ENCODE data around the gene C10orf95.

The C10orf95 gene

GRCh38 chr10:102435529-102436233, 15.7 kb downstream of the C10orf95 start:
- H3K27me3 Mint-ChIP-seq = peaks cover 1% of the 10 kb centered on the region
- no peaks in the 10 kb centered on the region for H3K36me3 Mint-ChIP-seq
- DNase-seq (ENCODE audit: low spot score in 2 of 2) = no peak
- no peak for ATAC-seq (ENCODE audit: low read depth)
- H3K4me1 Mint-ChIP-seq = peaks cover 21% of the 10 kb centered on the region
- no peak overlapping the region for H3K27ac Mint-ChIP-seq
- H3K9me3 Mint-ChIP-seq = no peaks in the 10 kb centered on the region
- peak overlapping the region; percentile 51 for H3K4me3 Mint-ChIP-seq

GRCh38 chr10:102435133-102435497, 16.2 kb downstream of the C10orf95 start:
- no peaks in the 10 kb centered on the region for H3K36me3 Mint-ChIP-seq
- H3K4me3 Mint-ChIP-seq = peak overlapping the region; percentile 51
- peaks cover 1% of the 10 kb centered on the region for H3K27me3 Mint-ChIP-seq
- H3K27ac Mint-ChIP-seq = no peak overlapping the region
- H3K9me3 Mint-ChIP-seq = no peaks in the 10 kb centered on the region
- H3K4me1 Mint-ChIP-seq = peaks cover 21% of the 10 kb centered on the region
- DNase-seq (ENCODE audit: low spot score in 2 of 2) (no peak), ATAC-seq (ENCODE audit: low read depth) (no peak)

GRCh38 chr10:102434394-102435132, 16.8 kb downstream of the C10orf95 start:
- Mint-ChIP-seq H3K36me3 (no peaks in the 10 kb centered on the region), H3K4me1 (peaks cover 21% of the 10 kb centered on the region), H3K9me3 (no peaks in the 10 kb centered on the region), H3K27me3 (peaks cover 1% of the 10 kb centered on the region), H3K4me3 (no peak overlapping the region), H3K27ac (no peak overlapping the region)
- no peak for DNase-seq (ENCODE audit: low spot score in 2 of 2)
- no peak for ATAC-seq (ENCODE audit: low read depth)

GRCh38 chr10:102433619-102434046, 17.7 kb downstream of the C10orf95 start:
- ATAC-seq (ENCODE audit: low read depth) (no peak), DNase-seq (ENCODE audit: low spot score in 2 of 2) (no peak)
- Mint-ChIP-seq H3K36me3 (no peaks in the 10 kb centered on the region), H3K4me1 (peaks cover 21% of the 10 kb centered on the region), H3K27ac (peak overlapping the region; percentile 84), H3K27me3 (peaks cover 1% of the 10 kb centered on the region), H3K9me3 (no peaks in the 10 kb centered on the region), H3K4me3 (peak overlapping the region; percentile 94)

GRCh38 chr10:102432162-102432950, 19.0 kb downstream of the C10orf95 start, which contains the start of gene CUEDC2:
CUEDC2 (minus strand) TSS chr10:102432574; CDS start chr10:102425188, 7,386 bp downstream.
- H3K4me1 Mint-ChIP-seq = peaks cover 21% of the 10 kb centered on the region
- peaks cover 1% of the 10 kb centered on the region for H3K27me3 Mint-ChIP-seq
- DNase-seq (ENCODE audit: low spot score in 2 of 2) = peak; percentile 93 to 97
- H3K9me3 Mint-ChIP-seq = no peaks in the 10 kb centered on the region
- H3K27ac Mint-ChIP-seq = peak within 1 kb of the TSS; percentile 84
- peaks cover 3% of the 10 kb centered on the region for H3K36me3 Mint-ChIP-seq
- peak; percentile 97 for ATAC-seq (ENCODE audit: low read depth)
- H3K4me3 Mint-ChIP-seq = peak within 1 kb of the TSS; percentile 94

GRCh38 chr10:102431452-102432124, 19.8 kb downstream of the C10orf95 start:
- peak overlapping the region; percentile 94 for H3K4me3 Mint-ChIP-seq
- peaks cover 21% of the 10 kb centered on the region for H3K4me1 Mint-ChIP-seq
- H3K27me3 Mint-ChIP-seq = peaks cover 1% of the 10 kb centered on the region
- DNase-seq (ENCODE audit: low spot score in 2 of 2) = no peak
- H3K36me3 Mint-ChIP-seq = peaks cover 6% of the 10 kb centered on the region
- H3K9me3 Mint-ChIP-seq = no peaks in the 10 kb centered on the region
- peak overlapping the region; percentile 84 for H3K27ac Mint-ChIP-seq
- ATAC-seq (ENCODE audit: low read depth) = no peak

GRCh38 chr10:102429468-102429867, 21.9 kb downstream of the C10orf95 start:
- peaks cover 6% of the 10 kb centered on the region for H3K36me3 Mint-ChIP-seq
- H3K9me3 Mint-ChIP-seq = no peaks in the 10 kb centered on the region
- ATAC-seq (ENCODE audit: low read depth) (no peak), DNase-seq (ENCODE audit: low spot score in 2 of 2) (no peak)
- H3K27me3 Mint-ChIP-seq = peaks cover 1% of the 10 kb centered on the region
- no peak overlapping the region for H3K4me3 Mint-ChIP-seq
- H3K27ac Mint-ChIP-seq = no peak overlapping the region
- peaks cover 19% of the 10 kb centered on the region for H3K4me1 Mint-ChIP-seq

GRCh38 chr10:102426803-102427287, 24.5 kb downstream of the C10orf95 start:
- DNase-seq (ENCODE audit: low spot score in 2 of 2) = no peak
- Mint-ChIP-seq H3K36me3 (peaks cover 7% of the 10 kb centered on the region), H3K4me1 (peaks cover 17% of the 10 kb centered on the region), H3K27ac (no peak overlapping the region), H3K9me3 (no peaks in the 10 kb centered on the region), H3K27me3 (no peaks in the 10 kb centered on the region), H3K4me3 (no peak overlapping the region)
- ATAC-seq (ENCODE audit: low read depth) = no peak

- peaks cover 7% of the 10 kb centered on the region for H3K36me3 Mint-ChIP-seq
- H3K4me3 Mint-ChIP-seq = no peak overlapping the region
- no peaks in the 10 kb centered on the region for H3K9me3 Mint-ChIP-seq
- DNase-seq (ENCODE audit: low spot score in 2 of 2) (no peak), ATAC-seq (ENCODE audit: low read depth) (no peak)
- no peaks in the 10 kb centered on the region for H3K27me3 Mint-ChIP-seq
- peaks cover 13% of the 10 kb centered on the region for H3K4me1 Mint-ChIP-seq
- H3K27ac Mint-ChIP-seq = no peak overlapping the region
Measured at GRCh38 chr10:102425444-102425843, 25.9 kb downstream of the C10orf95 start.

- Mint-ChIP-seq H3K27me3 (no peaks in the 10 kb centered on the region), H3K4me3 (no peak overlapping the region), H3K27ac (no peak overlapping the region), H3K4me1 (peaks cover 13% of the 10 kb centered on the region), H3K36me3 (peaks cover 7% of the 10 kb centered on the region), H3K9me3 (no peaks in the 10 kb centered on the region)
- no peak for DNase-seq (ENCODE audit: low spot score in 2 of 2)
- ATAC-seq (ENCODE audit: low read depth) = no peak
Measured at GRCh38 chr10:102424916-102425315, 26.4 kb downstream of the C10orf95 start.

GRCh38 chr10:102424145-102424544, 27.2 kb downstream of the C10orf95 start:
- ATAC-seq (ENCODE audit: low read depth) (no peak), DNase-seq (ENCODE audit: low spot score in 2 of 2) (no peak)
- H3K27me3 Mint-ChIP-seq = peaks cover under 1% of the 10 kb centered on the region
- peaks cover 7% of the 10 kb centered on the region for H3K36me3 Mint-ChIP-seq
- no peak overlapping the region for H3K27ac Mint-ChIP-seq
- H3K9me3 Mint-ChIP-seq = no peaks in the 10 kb centered on the region
- H3K4me1 Mint-ChIP-seq = peaks cover 14% of the 10 kb centered on the region
- no peak overlapping the region for H3K4me3 Mint-ChIP-seq

GRCh38 chr10:102423372-102423968, 27.9 kb downstream of the C10orf95 start:
- no peak overlapping the region for H3K27ac Mint-ChIP-seq
- ATAC-seq (ENCODE audit: low read depth) = no peak
- H3K4me3 Mint-ChIP-seq = peak overlapping the region; percentile 39
- H3K27me3 Mint-ChIP-seq = peaks cover 4% of the 10 kb centered on the region
- H3K36me3 Mint-ChIP-seq = peaks cover 7% of the 10 kb centered on the region
- H3K4me1 Mint-ChIP-seq = peaks cover 17% of the 10 kb centered on the region
- peak in 1 of 2 donors; percentile 12 for DNase-seq (ENCODE audit: low spot score in 2 of 2)
- no peaks in the 10 kb centered on the region for H3K9me3 Mint-ChIP-seq

- Mint-ChIP-seq H3K36me3 (peaks cover 7% of the 10 kb centered on the region), H3K4me1 (peaks cover 21% of the 10 kb centered on the region), H3K27ac (no peak overlapping the region), H3K4me3 (peak overlapping the region; percentile 97), H3K27me3 (peaks cover 10% of the 10 kb centered on the region), H3K9me3 (no peaks in the 10 kb centered on the region)
- DNase-seq (ENCODE audit: low spot score in 2 of 2) = peak in 1 of 2 donors; percentile 48
- peak; percentile 14 for ATAC-seq (ENCODE audit: low read depth)
Measured at GRCh38 chr10:102422545-102423129, 28.7 kb downstream of the C10orf95 start.
